ENCODE results near the gene FRS3. TPM values are rescaled to one million over a fixed set of nuclear protein-coding genes. Genes with fewer than 3 reads are reported as not detected.

FRS3 gene
- total and polyA plus RNA-seq, 2 of the 13 experiments (the other 11 are each of a cell fraction or from before 2014, with no cell fraction given), result 3.0 to 7.4 TPM

- TF ChIP-seq FOXA1 (IDR thresholded peaks at IDR 0.05) (no peak), FOXA1 (CRISPR knock-in tag; IDR thresholded peaks at IDR 0.05) (peak; percentile 26; the same call in 1 of the 2 replicates), NFE2 (CRISPR knock-in tag; IDR thresholded peaks at IDR 0.05) (no peak), HMG20B (CRISPR knock-in tag; conservative IDR thresholded peaks at IDR 0.05) (0 out of 2 replicates have a peak, but pooled peaks have one; percentile 53), SOX5 (CRISPR knock-in tag; IDR thresholded peaks at IDR 0.05; ENCODE audit: borderline replicate concordance) (peak; percentile 63), NFYC (CRISPR knock-in tag; IDR thresholded peaks at IDR 0.05) (no peak), ZNF614 (CRISPR knock-in tag; IDR thresholded peaks at IDR 0.05; ENCODE audit: borderline replicate concordance) (peak; percentile 76), CSRNP1 (CRISPR knock-in tag; IDR thresholded peaks at IDR 0.05) (no peak), ZNF839 (CRISPR knock-in tag; IDR thresholded peaks at IDR 0.05; ENCODE audit: borderline replicate concordance) (0 out of 2 replicates have a peak, but pooled peaks have one; percentile 16), ZBED4 (CRISPR knock-in tag; IDR thresholded peaks at IDR 0.05; ENCODE audit: borderline replicate concordance) (peak; percentile 80), PAX8 (CRISPR knock-in tag; IDR thresholded peaks at IDR 0.05; ENCODE audit: borderline replicate concordance) (peak; percentile 28; the same call in 1 of the 2 replicates), ZNF281 (CRISPR knock-in tag; IDR thresholded peaks at IDR 0.05; ENCODE audit: borderline replicate concordance) (no peak), HNF1A (IDR thresholded peaks at IDR 0.05; ENCODE audit: low read depth) (peak; percentile 27; the same call in 1 of the 2 replicates), HNF1A (CRISPR knock-in tag; IDR thresholded peaks at IDR 0.05; ENCODE audit: borderline replicate concordance) (peak; percentile 71; the same call in 1 of the 2 replicates), FOXK1 (CRISPR knock-in tag; IDR thresholded peaks at IDR 0.05; ENCODE audit: borderline replicate concordance, low read depth) (peak; percentile 86), ZNF10 (CRISPR knock-in tag; IDR thresholded peaks at IDR 0.05; ENCODE audit: borderline replicate concordance, low read depth) (no peak)
Measured at GRCh38 chr6:41735427-41736185, 44.1 kb downstream of the FRS3 start, which contains the start of gene TFEB (continued).
